ENCODE results near the gene RNF212. TPM values are rescaled to one million over a fixed set of nuclear protein-coding genes. Genes with fewer than 3 reads are reported as not detected.

Gene RNF212
- total and polyA plus RNA-seq, 2 of the 13 experiments (the other 11 are each of a cell fraction or from before 2014, with no cell fraction given): not detected

DNA sequence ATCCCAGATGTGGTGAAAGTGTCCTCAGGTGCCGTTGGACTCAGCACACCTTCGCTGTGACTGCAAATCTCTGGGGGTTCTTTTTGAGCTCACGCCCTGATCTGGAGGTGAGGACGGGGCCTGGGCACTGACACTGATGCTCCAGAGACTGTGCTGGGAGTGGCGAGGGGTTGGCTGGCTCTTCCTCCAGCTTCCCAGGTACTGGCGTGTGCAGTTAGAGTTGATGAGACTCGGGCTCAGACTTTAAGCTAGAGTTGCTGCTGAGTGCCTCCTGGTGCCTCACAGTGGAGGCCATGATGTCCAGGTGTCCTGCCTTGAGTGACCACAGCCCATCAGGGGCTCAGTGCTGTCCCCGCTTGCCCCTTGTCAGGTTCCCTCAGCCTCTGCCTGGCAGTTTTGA is 42.7 kb upstream of the RNF212 start:
- H3K9me3 ChIP-seq (ENCODE audit: low read length): no peaks in the 10 kb centered on the region; the same call in 1 of the 2 replicates
- peaks cover 26% of the 10 kb centered on the region for H3K4me1 ChIP-seq (ENCODE audit: insufficient read depth, low read length)
- H3K27ac ChIP-seq (ENCODE audit: extremely low read length, insufficient read depth, low read length): no peak overlapping the region
- no peak for TF ChIP-seq ZNF546 (CRISPR knock-in tag; conservative IDR thresholded peaks at IDR 0.05)
- TF ChIP-seq ZBTB8A (CRISPR knock-in tag; IDR thresholded peaks at IDR 0.05; ENCODE audit: borderline replicate concordance, low read depth): no peak
- no peak for TF ChIP-seq DR1 (CRISPR knock-in tag; IDR thresholded peaks at IDR 0.05)
- TF ChIP-seq MYNN (CRISPR knock-in tag; IDR thresholded peaks at IDR 0.05; ENCODE audit: low read depth): no peak
- TF ChIP-seq ZNF841 (CRISPR knock-in tag; IDR thresholded peaks at IDR 0.05; ENCODE audit: borderline replicate concordance): no peak
- TF ChIP-seq, protein P1, sequence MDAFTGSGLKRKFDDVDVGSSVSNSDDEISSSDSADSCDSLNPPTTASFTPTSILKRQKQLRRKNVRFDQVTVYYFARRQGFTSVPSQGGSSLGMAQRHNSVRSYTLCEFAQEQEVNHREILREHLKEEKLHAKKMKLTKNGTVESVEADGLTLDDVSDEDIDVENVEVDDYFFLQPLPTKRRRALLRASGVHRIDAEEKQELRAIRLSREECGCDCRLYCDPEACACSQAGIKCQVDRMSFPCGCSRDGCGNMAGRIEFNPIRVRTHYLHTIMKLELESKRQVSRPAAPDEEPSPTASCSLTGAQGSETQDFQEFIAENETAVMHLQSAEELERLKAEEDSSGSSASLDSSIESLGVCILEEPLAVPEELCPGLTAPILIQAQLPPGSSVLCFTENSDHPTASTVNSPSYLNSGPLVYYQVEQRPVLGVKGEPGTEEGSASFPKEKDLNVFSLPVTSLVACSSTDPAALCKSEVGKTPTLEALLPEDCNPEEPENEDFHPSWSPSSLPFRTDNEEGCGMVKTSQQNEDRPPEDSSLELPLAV (CRISPR knock-in tag; conservative IDR thresholded peaks at IDR 0.05; ENCODE audit: low read depth): no peak
- TF ChIP-seq ZNF709 (CRISPR knock-in tag; IDR thresholded peaks at IDR 0.05): no peak
- TF ChIP-seq ZBTB7A (CRISPR knock-in tag; IDR thresholded peaks at IDR 0.05): no peak
- no peak for TF ChIP-seq MIXL1 (CRISPR knock-in tag; IDR thresholded peaks at IDR 0.05)
- TF ChIP-seq, protein P2, sequence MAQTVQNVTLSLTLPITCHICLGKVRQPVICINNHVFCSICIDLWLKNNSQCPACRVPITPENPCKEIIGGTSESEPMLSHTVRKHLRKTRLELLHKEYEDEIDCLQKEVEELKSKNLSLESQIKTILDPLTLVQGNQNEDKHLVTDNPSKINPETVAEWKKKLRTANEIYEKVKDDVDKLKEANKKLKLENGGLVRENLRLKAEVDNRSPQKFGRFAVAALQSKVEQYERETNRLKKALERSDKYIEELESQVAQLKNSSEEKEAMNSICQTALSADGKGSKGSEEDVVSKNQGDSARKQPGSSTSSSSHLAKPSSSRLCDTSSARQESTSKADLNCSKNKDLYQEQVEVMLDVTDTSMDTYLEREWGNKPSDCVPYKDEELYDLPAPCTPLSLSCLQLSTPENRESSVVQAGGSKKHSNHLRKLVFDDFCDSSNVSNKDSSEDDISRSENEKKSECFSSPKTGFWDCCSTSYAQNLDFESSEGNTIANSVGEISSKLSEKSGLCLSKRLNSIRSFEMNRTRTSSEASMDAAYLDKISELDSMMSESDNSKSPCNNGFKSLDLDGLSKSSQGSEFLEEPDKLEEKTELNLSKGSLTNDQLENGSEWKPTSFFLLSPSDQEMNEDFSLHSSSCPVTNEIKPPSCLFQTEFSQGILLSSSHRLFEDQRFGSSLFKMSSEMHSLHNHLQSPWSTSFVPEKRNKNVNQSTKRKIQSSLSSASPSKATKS (CRISPR knock-in tag; IDR thresholded peaks at IDR 0.05): no peak
- no peak for TF ChIP-seq PHB2 (IDR thresholded peaks at IDR 0.05; ENCODE audit: partially characterized antibody)
- TF ChIP-seq ZNF577 (CRISPR knock-in tag; IDR thresholded peaks at IDR 0.05; ENCODE audit: borderline replicate concordance, low read depth): no peak
- no peak for TF ChIP-seq CREM (IDR thresholded peaks at IDR 0.05)
- no peak for TF ChIP-seq CREM (CRISPR knock-in tag; IDR thresholded peaks at IDR 0.05)
- TF ChIP-seq, protein P3, sequence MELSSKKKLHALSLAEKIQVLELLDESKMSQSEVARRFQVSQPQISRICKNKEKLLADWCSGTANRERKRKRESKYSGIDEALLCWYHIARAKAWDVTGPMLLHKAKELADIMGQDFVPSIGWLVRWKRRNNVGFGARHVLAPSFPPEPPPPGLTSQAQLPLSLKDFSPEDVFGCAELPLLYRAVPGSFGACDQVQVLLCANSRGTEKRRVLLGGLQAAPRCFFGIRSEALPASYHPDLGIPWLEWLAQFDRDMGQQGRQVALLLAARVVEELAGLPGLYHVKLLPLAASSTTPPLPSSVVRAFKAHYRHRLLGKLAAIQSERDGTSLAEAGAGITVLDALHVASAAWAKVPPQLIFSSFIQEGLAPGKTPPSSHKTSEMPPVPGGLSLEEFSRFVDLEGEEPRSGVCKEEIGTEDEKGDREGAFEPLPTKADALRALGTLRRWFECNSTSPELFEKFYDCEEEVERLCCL (CRISPR knock-in tag; IDR thresholded peaks at IDR 0.05; ENCODE audit: borderline replicate concordance): no peak
- no peak for TF ChIP-seq HNF4A (CRISPR knock-in tag; IDR thresholded peaks at IDR 0.05)
- no peak for TF ChIP-seq ZNF24 (IDR thresholded peaks at IDR 0.05)
- no peak for TF ChIP-seq ZNF451 (CRISPR knock-in tag; IDR thresholded peaks at IDR 0.05)
- TF ChIP-seq ZNF17 (CRISPR knock-in tag; IDR thresholded peaks at IDR 0.05): no peak
- TF ChIP-seq KDM3A (CRISPR knock-in tag; IDR thresholded peaks at IDR 0.05; ENCODE audit: low read depth): no peak
- DNase-seq (ENCODE audit: low spot score): no peak
- no peak overlapping the region for H3K4me2 ChIP-seq (ENCODE audit: low read depth, low read length)
- BruUV-seq (replicated peaks): no TSS peak
- H3K36me3 ChIP-seq (replicated peaks in 1 of 2; ENCODE audit: control insufficient read depth in 1 of 2, insufficient read depth in 2 of 2, low read length in 2 of 2): no peaks in the 10 kb centered on the region
- no peaks in the 10 kb centered on the region for H4K20me1 ChIP-seq (ENCODE audit: insufficient read depth, low read length)
- 60% methylated on average over 6 of the region's 8 CpGs for WGBS (ENCODE audit: low lambda C conversion rate)
- H3K79me2 ChIP-seq (ENCODE audit: insufficient read depth, low read length): no peaks in the 10 kb centered on the region
- intact Hi-C loops (cut with micrococcal nuclease; ENCODE audit: unreplicated experiment): no loop called here
- no peak for ATAC-seq
- CTCF ChIA-PET (ENCODE audit: low intra/inter-chr PET ratio, low total read pairs): no interaction called here
- H2AFZ ChIP-seq (ENCODE audit: low read length): no peak overlapping the region
- no peak overlapping the region for H3K4me3 ChIP-seq (replicated peaks in 1 of 3; ENCODE audit: insufficient read depth in 1 of 3, low read depth in 2 of 3, low read length in 3 of 3)
- FAIRE-seq: no peak
- no peak overlapping the region for H3K9ac ChIP-seq (ENCODE audit: insufficient read depth, low read depth, low read length)
- POLR2A ChIA-PET: no interaction called here
- in situ Hi-C loops (cut with HindIII; ENCODE audit: extremely low pct_ligation_motif_present, low pct_unique_long_range_greater_than_20kb): no loop called here
- peaks cover 7 to 38% of the 10 kb centered on the region in 2 experiments; a peak in 4 of 5 replicates for H3K27me3 ChIP-seq (ENCODE audit: control insufficient read depth in 1 of 2, insufficient read depth in 2 of 2, low read length in 2 of 2)

All from HepG2 (cell line).